Measurements from ENCODE around the gene CNPY4.

Gene CNPY4

DNA sequence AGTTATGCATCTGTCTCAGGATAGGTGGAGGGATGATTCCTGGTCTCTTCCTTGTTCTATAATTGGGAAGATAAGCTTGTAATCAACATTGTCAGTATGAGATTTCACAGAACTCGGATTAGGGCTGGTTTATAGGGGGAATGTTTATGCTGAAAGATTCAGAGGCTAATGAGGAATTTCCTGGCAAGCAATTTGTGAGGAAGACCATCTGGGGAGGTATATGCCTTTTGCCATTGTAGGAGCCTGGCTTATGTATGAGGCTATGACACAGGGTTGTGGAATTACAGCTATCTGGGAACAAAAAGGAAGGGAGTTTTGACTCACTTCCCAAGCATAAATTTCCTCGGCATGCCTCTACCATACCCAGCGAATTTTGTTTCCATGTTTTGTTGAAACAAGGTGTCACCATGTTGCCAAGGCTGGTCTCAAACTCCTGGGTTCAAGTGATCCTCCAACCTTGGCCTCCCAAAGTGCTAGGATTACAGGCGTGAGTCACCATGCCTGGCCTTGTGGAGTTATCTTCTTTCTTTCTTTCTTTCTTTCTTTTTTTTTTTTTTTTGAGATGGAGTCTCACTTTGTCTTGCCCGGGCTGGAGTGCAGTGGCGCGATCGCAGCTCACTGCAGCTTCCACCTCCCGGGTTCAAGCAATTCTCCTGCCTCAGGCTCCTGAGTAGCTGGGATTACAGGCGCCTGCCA is 32.2 kb upstream of the CNPY4 start:
- no peak overlapping the region for H3K4me3 ChIP-seq (ENCODE audit: low read length)
- TF ChIP-seq, protein P1, sequence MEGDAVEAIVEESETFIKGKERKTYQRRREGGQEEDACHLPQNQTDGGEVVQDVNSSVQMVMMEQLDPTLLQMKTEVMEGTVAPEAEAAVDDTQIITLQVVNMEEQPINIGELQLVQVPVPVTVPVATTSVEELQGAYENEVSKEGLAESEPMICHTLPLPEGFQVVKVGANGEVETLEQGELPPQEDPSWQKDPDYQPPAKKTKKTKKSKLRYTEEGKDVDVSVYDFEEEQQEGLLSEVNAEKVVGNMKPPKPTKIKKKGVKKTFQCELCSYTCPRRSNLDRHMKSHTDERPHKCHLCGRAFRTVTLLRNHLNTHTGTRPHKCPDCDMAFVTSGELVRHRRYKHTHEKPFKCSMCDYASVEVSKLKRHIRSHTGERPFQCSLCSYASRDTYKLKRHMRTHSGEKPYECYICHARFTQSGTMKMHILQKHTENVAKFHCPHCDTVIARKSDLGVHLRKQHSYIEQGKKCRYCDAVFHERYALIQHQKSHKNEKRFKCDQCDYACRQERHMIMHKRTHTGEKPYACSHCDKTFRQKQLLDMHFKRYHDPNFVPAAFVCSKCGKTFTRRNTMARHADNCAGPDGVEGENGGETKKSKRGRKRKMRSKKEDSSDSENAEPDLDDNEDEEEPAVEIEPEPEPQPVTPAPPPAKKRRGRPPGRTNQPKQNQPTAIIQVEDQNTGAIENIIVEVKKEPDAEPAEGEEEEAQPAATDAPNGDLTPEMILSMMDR (conservative IDR thresholded peaks at IDR 0.05; ENCODE audit: low read length), result no peak
- DNase-seq (ENCODE audit: low read depth), result peak; percentile 99

DNA sequence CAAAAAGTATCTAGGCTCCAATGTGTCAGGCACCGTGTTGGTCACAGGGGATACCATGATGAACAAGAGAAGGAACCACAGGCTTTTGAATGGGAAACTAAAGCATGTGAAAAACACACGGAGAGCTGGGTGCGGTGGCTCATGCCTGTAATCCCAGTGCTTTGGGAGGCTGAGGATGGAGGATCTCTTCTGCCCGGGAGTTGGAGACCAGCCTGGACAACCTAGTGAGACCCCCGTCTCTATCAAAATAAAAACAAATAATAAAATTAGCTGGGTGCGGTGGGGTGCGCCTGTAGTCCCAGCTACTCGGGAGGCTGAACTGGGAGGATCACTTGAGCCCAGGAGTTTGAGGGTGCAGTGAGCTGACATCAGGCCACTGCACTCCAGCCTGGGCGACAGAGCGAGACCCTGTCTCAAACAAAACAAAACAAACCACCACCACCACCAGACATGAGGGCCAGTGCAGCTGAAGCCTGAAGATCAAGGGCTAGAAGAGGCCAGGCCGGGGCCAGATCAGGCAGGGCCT is 31.3 kb upstream of the CNPY4 start:
- H3K4me3 ChIP-seq (ENCODE audit: low read length), result peak overlapping the region; percentile 93
- no peak for DNase-seq (ENCODE audit: low read depth)
- TF ChIP-seq, protein P1 (conservative IDR thresholded peaks at IDR 0.05; ENCODE audit: low read length), result no peak

DNA sequence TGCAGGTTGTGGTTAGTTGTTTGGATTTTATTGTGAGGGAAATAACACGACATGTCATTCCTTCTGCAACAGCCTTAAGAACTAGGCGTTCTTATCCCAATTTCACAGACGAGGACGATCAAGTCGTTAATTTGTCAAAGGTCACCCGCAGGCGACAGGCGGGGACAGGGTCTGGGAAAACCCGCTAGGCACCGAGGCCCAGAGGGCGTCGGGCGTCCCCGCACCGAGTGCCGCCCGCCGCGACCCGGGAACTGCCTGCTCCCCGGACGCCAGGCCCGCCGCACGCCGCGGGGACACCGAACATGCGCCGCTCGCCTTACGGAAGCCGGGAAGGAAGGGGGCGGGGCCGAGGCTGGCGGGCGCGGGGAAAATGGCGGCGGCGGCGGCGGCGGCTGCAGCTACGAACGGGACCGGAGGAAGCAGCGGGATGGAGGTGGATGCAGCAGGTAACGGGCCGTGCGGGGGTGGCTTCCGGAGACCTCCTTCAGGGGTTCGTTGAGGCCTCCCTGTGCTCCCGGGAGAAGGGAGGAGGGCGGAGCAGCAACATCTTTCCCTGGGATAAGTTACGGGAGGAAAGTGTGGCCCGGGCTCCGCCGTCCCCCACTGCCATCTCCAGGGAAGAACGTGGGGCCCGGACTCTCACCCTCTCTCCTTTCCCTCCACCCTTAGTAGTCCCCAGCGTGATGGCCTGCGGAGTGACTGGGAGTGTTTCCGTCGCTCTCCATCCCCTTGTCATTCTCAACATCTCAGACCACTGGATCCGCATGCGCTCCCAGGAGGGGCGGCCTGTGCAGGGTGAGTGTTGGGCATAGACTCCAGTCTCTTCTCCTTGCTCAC is 30.6 kb upstream of the CNPY4 start, which contains the start of gene COPS6:
Gene COPS6 (plus strand): TSS at position 349 of the 837 bp plus-strand sequence. CDS start 22 bp downstream, at position 371.
- H3K4me3 ChIP-seq (ENCODE audit: low read length), result peak within 1 kb of the TSS; percentile 93
- TF ChIP-seq, protein P1 (conservative IDR thresholded peaks at IDR 0.05; ENCODE audit: low read length), result no peak
- DNase-seq (ENCODE audit: low read depth), result peak; percentile 78

DNA sequence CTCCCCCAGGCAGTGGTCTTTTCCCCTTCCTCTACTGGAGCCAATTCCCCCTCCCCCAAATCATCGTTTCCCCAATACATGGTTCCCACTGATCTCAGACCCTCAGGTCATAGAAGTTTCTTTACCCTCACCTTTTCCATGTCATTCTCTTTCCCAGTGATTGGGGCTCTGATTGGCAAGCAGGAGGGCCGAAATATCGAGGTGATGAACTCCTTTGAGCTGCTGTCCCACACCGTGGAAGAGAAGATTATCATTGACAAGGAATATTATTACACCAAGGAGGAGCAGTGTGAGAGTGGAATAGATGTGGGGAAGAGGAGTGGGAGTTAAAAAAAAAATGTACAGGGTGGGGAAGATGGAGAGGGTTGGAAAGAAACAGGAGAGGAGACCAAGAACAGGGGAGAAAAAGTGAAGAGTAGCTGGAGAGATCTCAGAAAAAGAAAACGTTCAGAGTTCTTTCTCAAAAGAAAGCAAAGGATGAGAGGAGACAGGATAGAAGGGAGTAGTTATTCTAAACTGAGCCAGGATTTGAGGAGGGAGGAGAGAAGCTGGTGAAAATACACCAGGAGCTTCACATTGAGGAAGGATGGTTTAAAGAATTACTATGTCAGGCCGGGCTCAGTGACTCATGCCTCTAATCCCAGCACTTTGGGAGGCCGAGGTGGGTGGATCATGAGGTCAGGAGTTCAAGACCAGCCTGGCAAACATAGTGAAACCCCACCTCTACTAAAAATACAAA is 29.8 kb upstream of the CNPY4 start:
- DNase-seq (ENCODE audit: low read depth), result peak; percentile 22
- TF ChIP-seq, protein P1 (conservative IDR thresholded peaks at IDR 0.05; ENCODE audit: low read length), result no peak
- peak overlapping the region; percentile 93 for H3K4me3 ChIP-seq (ENCODE audit: low read length)

DNA sequence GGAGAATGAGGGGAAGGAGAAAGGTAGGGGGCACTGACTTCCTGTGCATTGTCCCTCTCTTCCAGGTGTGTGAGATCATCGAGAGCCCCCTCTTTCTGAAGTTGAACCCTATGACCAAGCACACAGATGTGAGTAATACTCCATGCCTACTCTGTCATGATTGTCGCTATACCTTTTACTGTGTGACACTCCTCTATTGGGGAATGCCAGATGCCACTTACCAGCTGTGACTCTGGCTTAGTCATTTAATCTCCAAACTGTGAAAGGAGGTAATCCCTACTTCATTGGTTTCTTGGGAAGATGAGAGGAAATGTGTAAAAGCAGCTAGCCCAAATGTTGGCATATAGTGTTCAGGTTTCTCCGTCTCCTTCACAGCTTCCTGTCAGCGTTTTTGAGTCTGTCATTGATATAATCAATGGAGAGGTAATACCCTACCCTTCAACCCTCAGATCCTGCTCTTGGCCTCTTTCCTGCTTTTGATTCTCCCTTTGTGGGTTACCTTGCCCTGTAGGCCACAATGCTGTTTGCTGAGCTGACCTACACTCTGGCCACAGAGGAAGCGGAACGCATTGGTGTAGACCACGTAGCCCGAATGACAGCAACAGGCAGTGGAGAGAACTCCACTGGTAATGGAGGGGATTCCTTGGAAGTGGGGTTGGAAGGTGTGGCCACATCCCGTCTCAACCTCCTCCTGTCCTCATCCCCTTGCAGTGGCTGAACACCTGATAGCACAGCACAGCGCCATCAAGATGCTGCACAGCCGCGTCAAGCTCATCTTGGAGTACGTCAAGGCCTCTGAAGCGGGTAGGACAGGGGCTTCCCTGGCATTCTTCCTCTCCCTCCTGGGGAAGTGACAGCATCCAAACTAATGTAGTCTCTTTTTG is 28.7 kb upstream of the CNPY4 start:
- no peak overlapping the region for H3K4me3 ChIP-seq (ENCODE audit: low read length)
- no peak for DNase-seq (ENCODE audit: low read depth)
- TF ChIP-seq, protein P1 (conservative IDR thresholded peaks at IDR 0.05; ENCODE audit: low read length), result no peak
